Endothelial cell of umbilical vein (primary cell): Measurements from ENCODE around the gene PCDH9. TPM values are rescaled to one million over a fixed set of nuclear protein-coding genes. Genes with fewer than 3 reads are reported as not detected.

ENCODE experiments used
- BruUV-seq: library from RNA; stranded (reverse); fragments of 400-500 nt; replicated peaks from 2 replicates; lab custom pipeline; 2021; lab: Mats Ljungman, UMichigan
- CTCF ChIA-PET: fragments of 300-600, 350-600 bp; sonication (Branson Sonifier 250); formaldehyde crosslinking; loops from one replicate; lab custom pipeline; 2021; ENCODE audit warnings: antibody characterized with exemption, inconsistent platforms; lab: Charles Lee
- POLR2A ChIA-PET: fragments of 300-600, 350-600 bp; sonication (Branson Sonifier 250); formaldehyde crosslinking; loops from one replicate; lab custom pipeline; 2021; ENCODE audit warnings: antibody characterized with exemption, inconsistent platforms; lab: Charles Lee
- DNase-seq: peaks from one replicate; pipeline ENCODE4 v3.0.0-alpha.2; 2011; ENCODE audit warnings: low read depth, low spot score
- FAIRE-seq: peaks from 2 replicates; lab custom pipeline; 2011; peaks lifted over from hg19 to GRCh38; lab: Jason Lieb, UNC
- H2AFZ ChIP-seq: 2 replicates; pipeline ENCODE4 v1.6.0; 2012; ENCODE audit warnings: low read depth, low read length, control low read depth, inconsistent platforms
- H3K27ac ChIP-seq: 2 replicates; pipeline ENCODE4 v1.5.1; 2011; ENCODE audit warnings: low read depth, mild to moderate bottlenecking, control low read depth, low read length, moderate library complexity; ENCODE audit not compliant: insufficient read depth
- H3K27me3 ChIP-seq, 2 experiments: 2 replicates each; pipeline versions ENCODE4 v1.6.0 to v1.6.1; 2011; ENCODE audit warnings: low read length in 2 of 2, mixed read lengths in 1 of 2; ENCODE audit not compliant: control insufficient read depth in 2 of 2, insufficient read depth in 2 of 2
- H3K36me3 ChIP-seq, 2 experiments: 2 replicates in 1 of 2; 3 replicates in 1 of 2; pipeline ENCODE4 v1.5.1; 2011; ENCODE audit warnings: low read length in 2 of 2, mild to moderate bottlenecking in 1 of 2, moderate library complexity in 1 of 2; ENCODE audit not compliant: control insufficient read depth in 2 of 2, insufficient read depth in 2 of 2; ENCODE audit errors: extremely low read depth in 1 of 2
- H3K4me1 ChIP-seq: 3 replicates; pipeline ENCODE4 v1.5.1; 2011; ENCODE audit warnings: mild to moderate bottlenecking, low read length; ENCODE audit not compliant: control insufficient read depth, insufficient read depth; ENCODE audit errors: extremely low read depth
- H3K4me2 ChIP-seq: 2 replicates; pipeline ENCODE4 v1.6.1; 2011; ENCODE audit warnings: low read length, control low read depth, mixed read lengths; ENCODE audit not compliant: insufficient read depth
- H3K4me3 ChIP-seq, 3 experiments: fragments of 200-600 bp in 1 of 3; sonication (generic), shearing (Covaris generic) in 1 of 3; replicated peaks in 1 of 3; 2 replicates each; pipeline ENCODE4 v1.5.1; 2011 to 2016; ENCODE audit warnings: control low read depth in 3 of 3, low read length in 3 of 3, mild to moderate bottlenecking in 2 of 3, inconsistent platforms in 1 of 3, low read depth in 1 of 3, moderate library complexity in 1 of 3; ENCODE audit not compliant: insufficient read depth in 1 of 3
- H3K79me2 ChIP-seq: 2 replicates; pipeline ENCODE4 v1.6.0; 2012; ENCODE audit warnings: low read length, inconsistent platforms; ENCODE audit not compliant: control insufficient read depth, insufficient read depth
- H3K9ac ChIP-seq: replicated peaks from 2 replicates; pipeline ENCODE3; 2011; ENCODE audit warnings: low read length, control low read depth; ENCODE audit not compliant: insufficient read depth; ENCODE audit errors: extremely low read depth
- H3K9me1 ChIP-seq: replicated peaks from 3 replicates; pipeline ENCODE4 v1.6.0; 2011; ENCODE audit warnings: mild to moderate bottlenecking, low read length; ENCODE audit not compliant: control insufficient read depth, insufficient read depth; ENCODE audit errors: extremely low read depth
- H3K9me3 ChIP-seq: replicated peaks from 2 replicates; pipeline ENCODE4 v1.5.1; 2012; ENCODE audit warnings: low read length, inconsistent platforms; ENCODE audit not compliant: control insufficient read depth, insufficient read depth
- H4K20me1 ChIP-seq: replicated peaks from 2 replicates; pipeline ENCODE3; 2011; ENCODE audit warnings: mild to moderate bottlenecking, low read length; ENCODE audit not compliant: control insufficient read depth, insufficient read depth; ENCODE audit errors: extremely low read depth
- CTCF ChIP-seq, 2 donors: IDR thresholded peaks; 1 replicate in 1 of 2; 2 replicates in 1 of 2; pipeline ENCODE4 v1.5.1; 2011; ENCODE audit warnings: low read length in 2 of 2, mild to moderate bottlenecking in 2 of 2, moderate library complexity in 2 of 2, control low read depth in 1 of 2, inconsistent platforms in 1 of 2, low read depth in 1 of 2; ENCODE audit not compliant: insufficient read depth in 1 of 2; ENCODE audit errors: extremely low read depth in 1 of 2
- EZH2 ChIP-seq: IDR thresholded peaks from 2 replicates; pipeline ENCODE4 v1.6.1; 2012; ENCODE audit warnings: borderline replicate concordance, low read depth, mild to moderate bottlenecking, moderate library complexity, low read length, inconsistent platforms; ENCODE audit not compliant: severe bottlenecking
- FOS ChIP-seq: IDR thresholded peaks from 2 replicates; pipeline ENCODE4 v1.6.1; 2011; ENCODE audit warnings: mild to moderate bottlenecking, low read length, moderate library complexity, borderline replicate concordance; ENCODE audit not compliant: insufficient read depth
- GATA2 ChIP-seq: IDR thresholded peaks from 2 replicates; pipeline ENCODE4 v1.7.0; 2011; ENCODE audit warnings: low read depth, mild to moderate bottlenecking, moderate library complexity, mixed read lengths, low read length; ENCODE audit not compliant: insufficient read length, insufficient read depth
- JUN ChIP-seq: IDR thresholded peaks from 2 replicates; pipeline ENCODE4 v1.6.1; 2011; ENCODE audit warnings: borderline replicate concordance, low read depth; ENCODE audit not compliant: insufficient read length, insufficient read depth
- MAX ChIP-seq: IDR thresholded peaks from 2 replicates; pipeline ENCODE4 v1.6.1; 2011; ENCODE audit not compliant: insufficient read depth, insufficient read length
- MYC ChIP-seq: IDR thresholded peaks from one replicate; pipeline ENCODE4 v1.6.1; 2011; ENCODE audit warnings: mild to moderate bottlenecking, low read depth, low read length
- POLR2A ChIP-seq: IDR thresholded peaks from 2 replicates; pipeline ENCODE4 v1.6.1; 2012; ENCODE audit warnings: low read depth, mild to moderate bottlenecking, control low read depth, low read length
- POLR2AphosphoS5 ChIP-seq: IDR thresholded peaks from 2 replicates; pipeline ENCODE4 v1.6.1; 2012; ENCODE audit warnings: low read depth, mild to moderate bottlenecking, control low read depth, low read length, moderate library complexity; ENCODE audit not compliant: insufficient read depth
- dilution Hi-C: fragments of 300-500 bp; cut with MboI; formaldehyde crosslinking; loops from one replicate; pipeline ENCODE4 v1.15.0; 2019; ENCODE audit warnings: low sequenced_read_pairs; ENCODE audit not compliant: extremely low pct_ligation_motif_present
- intact Hi-C: fragments of 100-400 bp; cut with micrococcal nuclease; formaldehyde crosslinking; loops from one replicate; pipeline ENCODE4 v1.10.0; 2022
- polyA plus RNA-seq, 4 experiments: library from polyadenylated mRNA; depleted of rRNA in 3 of 4; stranded (reverse) in 3 of 4; unstranded in 1 of 4; fragments of >200 nt; gene quantifications; 2 replicates each; pipeline versions ENCODE4 v1.2.1 to v1.2.3, GENCODE V29; 2011 to 2012; ENCODE audit warnings: missing spikeins in 1 of 4
- total RNA-seq: library from RNA; stranded (reverse); gene quantifications from 2 replicates; pipeline ENCODE4 v1.2.3, GENCODE V29; 2021

The PCDH9 gene
- total and polyA plus RNA-seq, 2 donors (not counting 3 experiments of a cell fraction or from before 2014, with no cell fraction given) = 1.1 to 5.2 TPM

DNA sequence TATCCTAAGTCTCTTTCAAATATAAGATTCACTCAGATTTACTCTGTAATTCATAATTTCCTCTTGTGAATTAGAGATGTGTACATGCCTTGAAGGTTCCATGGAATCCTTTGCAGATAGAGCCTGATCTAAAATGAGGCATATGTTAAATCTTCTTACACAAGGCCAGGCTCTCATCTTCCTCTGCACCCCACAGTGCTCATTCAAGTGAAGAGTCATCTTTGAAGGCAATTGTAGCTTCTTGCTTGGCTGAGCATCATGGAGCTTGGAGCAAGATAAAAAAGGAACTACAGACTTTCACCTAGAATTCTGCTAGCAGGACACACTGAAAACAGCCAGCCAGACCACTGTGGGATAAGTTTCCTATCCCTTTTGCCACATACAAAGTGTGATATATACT is 566.4 kb downstream of the PCDH9 start:
- no peaks in the 10 kb centered on the region for H3K27me3 ChIP-seq
- no TSS peak for BruUV-seq
- H3K4me2 ChIP-seq = no peak overlapping the region
- intact Hi-C loops (no loop called here), dilution Hi-C loops (no loop called here)
- no peak overlapping the region for H3K9ac ChIP-seq
- H3K4me3 ChIP-seq = no peak overlapping the region
- ChIA-PET POLR2A (no interaction called here), CTCF (interaction anchor here (1.4 kb wide), 1 partner anchor 45 kb away, joined by 3 read pairs; no protein-coding TSS in a partner anchor)
- no peak overlapping the region for H3K27ac ChIP-seq
- no peaks in the 10 kb centered on the region for H3K79me2 ChIP-seq
- H3K36me3 ChIP-seq = no peaks in the 10 kb centered on the region
- peaks cover 2% of the 10 kb centered on the region for H3K9me1 ChIP-seq
- TF ChIP-seq EZH2 = no peak
- no peak for TF ChIP-seq FOS
- TF ChIP-seq GATA2 = no peak
- no peak for TF ChIP-seq POLR2AphosphoS5
- no peak for TF ChIP-seq JUN
- no peak for TF ChIP-seq CTCF (IDR thresholded peaks at IDR 0.05; ENCODE audit: extremely low read depth in 1 of 2, insufficient read depth in 1 of 2, low read depth in 1 of 2, low read length in 2 of 2)
- no peak for TF ChIP-seq MYC
- no peak for TF ChIP-seq MAX
- no peak for TF ChIP-seq POLR2A
- no peak overlapping the region for H2AFZ ChIP-seq
- DNase-seq = no peak
- H3K4me1 ChIP-seq = peaks cover 19% of the 10 kb centered on the region
- H3K9me3 ChIP-seq = no peaks in the 10 kb centered on the region
- H4K20me1 ChIP-seq = no peaks in the 10 kb centered on the region
- FAIRE-seq = peak; percentile 8
